Jurkat, Clone E6-1 (cell line): ENCODE measurements around the gene POU2F1.
A peak's percentile ranks its signal among the peaks of the same experiment; 100 is the strongest.

Experiments
- DNase-seq: peaks from one replicate; pipeline ENCODE4 v3.0.0-alpha.2; 2011; ENCODE audit warnings: low read depth, low spot score
- H3K4me3 ChIP-seq: 2 replicates; pipeline ENCODE4 v1.5.1; 2011; ENCODE audit warnings: mild to moderate bottlenecking, low read length, control low read depth, moderate library complexity

POU2F1 gene

DNA sequence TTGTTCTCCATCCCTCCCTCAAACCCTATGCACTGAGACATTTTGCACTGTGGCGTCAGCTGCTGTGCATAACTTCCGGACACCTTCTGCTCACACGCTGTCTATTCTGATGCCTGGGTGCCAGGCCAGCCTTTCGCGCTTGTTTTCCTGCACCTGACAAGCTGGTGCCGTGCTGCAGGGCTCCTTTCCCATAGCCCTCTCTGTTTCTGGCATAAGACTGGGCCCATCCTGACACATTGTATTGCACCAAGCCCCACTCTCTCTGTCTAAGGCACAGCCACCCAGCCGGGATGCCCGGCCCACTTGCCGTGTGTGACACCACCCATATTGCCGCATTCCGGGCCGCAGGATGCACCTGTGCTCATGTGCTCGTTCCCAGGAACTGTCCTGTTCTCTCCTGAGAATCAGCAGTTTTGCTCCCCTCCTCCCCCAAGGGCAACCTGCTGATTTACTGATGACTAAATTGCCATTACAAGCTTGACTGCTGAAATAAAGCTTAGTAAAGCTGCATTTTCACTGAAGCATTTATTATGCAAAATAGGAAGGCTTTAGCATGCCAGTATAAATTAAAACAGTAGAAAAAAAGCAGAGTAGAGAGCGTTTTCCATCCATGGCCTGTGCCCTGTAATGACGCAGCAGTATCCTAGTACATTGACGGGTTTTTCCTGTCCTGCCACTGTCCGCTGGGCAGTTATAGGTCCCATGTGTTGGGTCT, 209.6 kb downstream of the POU2F1 start:
- no peak for DNase-seq
- no peak overlapping the region for H3K4me3 ChIP-seq

DNA sequence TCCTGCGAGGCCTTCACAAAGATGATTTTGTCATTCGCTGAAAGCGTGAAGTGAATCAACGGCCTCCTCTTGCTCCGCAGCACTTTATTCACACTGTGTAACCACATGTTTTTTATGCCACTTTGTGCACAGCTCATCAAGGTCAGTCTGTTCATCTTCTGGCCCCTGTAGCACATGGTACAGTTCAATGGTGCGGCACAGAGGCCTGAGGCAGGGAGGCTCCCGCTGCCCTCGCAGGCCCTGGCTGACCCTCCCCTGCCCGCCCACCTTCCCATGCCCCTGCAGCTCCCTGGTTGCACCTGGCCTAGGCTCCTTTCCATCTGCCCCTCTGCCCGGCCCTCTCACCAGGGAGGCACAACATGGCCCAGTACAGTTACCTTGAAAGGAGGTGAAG, 210.2 kb downstream of the POU2F1 start:
- H3K4me3 ChIP-seq: no peak overlapping the region

DNA sequence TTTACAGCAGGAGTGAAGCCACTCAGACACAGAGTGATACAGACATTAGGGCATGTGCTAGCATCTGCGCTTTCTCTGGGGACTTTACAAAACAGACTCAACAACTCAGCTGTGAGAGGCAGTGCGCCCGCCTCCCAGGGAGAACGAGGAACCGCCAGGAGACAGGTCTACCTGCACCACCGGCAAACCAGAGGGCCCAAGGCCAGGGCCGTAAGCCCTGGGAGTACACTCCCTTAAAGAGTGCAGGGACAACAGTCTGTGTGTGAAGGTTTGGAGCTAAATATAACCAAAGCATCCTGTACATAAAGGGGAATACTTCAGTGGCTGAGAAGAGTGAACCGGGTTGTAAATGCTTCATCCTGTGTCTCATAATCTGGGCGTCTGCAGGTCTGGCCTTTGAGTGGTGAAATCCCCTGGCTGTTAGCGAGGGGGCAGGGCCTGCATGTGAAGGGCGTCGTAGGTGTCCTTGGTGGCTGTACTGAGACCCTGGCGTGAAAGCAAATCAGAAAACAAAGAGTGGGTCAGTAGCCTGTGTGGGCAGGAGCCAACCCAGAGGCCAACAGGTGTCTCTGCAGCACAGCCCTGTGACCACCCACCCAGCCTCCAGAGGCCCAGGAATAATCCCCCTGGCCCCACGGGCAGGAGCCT, 210.7 kb downstream of the POU2F1 start:
- DNase-seq: no peak

More for the DNA sequence above, 210.2 kb downstream of the POU2F1 start:
- no peak for DNase-seq

DNA sequence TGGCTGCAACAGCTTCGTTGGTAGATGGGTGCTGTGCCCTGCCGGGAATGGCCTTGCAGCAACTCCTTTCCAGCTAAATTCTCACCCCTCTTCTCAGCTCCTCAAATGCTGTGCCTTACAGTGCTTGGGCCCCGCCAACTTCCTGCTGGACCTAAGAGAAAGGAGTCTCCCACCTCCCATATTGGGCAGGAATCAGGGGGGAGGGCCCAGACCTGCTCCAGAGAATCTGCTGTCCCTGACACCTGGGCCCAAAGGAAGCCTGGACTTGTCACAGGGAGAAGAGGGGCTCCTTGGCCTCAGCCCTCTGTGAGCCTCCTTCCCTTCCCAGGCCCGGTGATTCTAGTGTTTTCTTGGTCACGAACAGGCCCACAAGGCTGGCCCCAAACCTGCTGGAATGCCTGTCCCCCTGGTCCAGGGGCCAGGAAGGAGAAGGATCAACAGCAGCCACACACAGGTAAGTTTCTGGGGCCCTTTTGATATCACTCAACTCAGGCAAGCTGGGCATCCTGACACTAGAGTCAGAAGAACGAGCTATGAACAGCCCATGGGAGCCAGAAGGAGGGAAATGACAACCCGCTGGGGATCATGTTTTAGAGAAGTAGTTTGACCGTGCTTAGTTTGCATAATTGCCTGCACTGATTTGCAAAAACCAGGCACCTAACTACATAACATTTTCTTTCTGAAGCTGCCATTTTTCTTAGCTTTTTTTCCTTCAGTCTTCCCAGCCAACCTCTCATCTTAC, 211.4 kb downstream of the POU2F1 start:
- no peak overlapping the region for H3K4me3 ChIP-seq
- DNase-seq: no peak

More for the DNA sequence above, 210.7 kb downstream of the POU2F1 start:
- no peak overlapping the region for H3K4me3 ChIP-seq

DNA sequence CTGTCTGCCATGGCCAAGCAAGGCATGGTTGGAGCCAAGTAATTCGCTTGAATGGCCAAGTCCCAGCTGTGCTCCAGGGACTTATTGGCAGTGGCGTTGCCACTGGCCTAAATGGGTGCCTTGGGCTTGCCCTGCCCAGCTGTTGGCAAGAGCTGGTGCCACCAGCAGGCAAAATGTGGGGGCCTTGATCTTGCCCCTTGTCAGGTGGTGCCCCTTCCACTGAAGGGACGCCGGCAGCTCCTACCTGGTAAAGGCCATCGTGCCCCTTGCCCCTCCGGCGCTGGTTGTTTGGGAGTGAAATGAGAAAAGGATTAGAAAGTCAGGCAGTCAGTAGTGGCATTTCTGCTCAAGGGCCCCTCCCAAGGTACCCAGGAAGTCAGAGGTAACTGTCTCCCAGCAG, 212.1 kb downstream of the POU2F1 start:
- no peak for DNase-seq
- no peak overlapping the region for H3K4me3 ChIP-seq

DNA sequence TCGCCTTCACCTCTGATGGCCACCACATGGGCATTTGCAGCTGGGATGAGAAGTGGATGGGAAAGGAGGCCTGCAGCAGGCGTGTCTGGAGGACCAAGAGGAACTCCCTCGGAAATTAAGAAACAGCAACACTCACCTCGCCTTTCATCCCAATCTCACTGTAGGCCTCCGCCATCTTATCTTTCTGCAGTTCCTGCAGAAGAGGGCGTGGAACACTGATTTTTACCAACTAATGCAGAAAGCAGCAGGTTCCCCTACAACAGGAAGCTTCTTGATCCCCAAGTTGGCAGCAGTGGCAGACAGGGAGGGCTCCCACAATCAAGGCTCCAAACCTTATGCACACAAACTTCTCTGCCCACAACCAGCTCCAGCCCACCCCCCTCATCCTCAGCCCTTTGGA, 213.2 kb downstream of the POU2F1 start:
- DNase-seq: no peak

DNA sequence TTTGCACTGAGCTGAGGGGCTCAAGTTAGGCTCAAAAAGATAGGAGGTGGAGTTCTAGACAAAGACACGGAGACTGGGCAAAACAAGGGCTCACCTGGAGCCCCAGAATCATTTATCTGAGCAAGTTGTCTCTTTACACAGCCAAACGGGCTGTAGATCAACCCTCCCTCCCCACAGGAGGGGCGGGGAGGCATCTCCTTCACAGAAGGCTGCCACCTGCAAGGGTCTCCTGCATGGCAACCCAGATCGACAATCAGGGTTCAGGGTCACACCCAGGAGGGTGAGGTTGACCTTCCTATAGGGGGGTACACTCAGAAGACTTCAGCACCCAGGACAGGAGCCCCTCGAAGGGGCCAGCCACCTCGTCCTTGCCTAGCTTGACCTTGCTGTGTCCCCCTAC, 213.6 kb downstream of the POU2F1 start:
- DNase-seq: no peak
- H3K4me3 ChIP-seq: no peak overlapping the region

More for the DNA sequence above, 213.2 kb downstream of the POU2F1 start:
- no peak overlapping the region for H3K4me3 ChIP-seq

DNA sequence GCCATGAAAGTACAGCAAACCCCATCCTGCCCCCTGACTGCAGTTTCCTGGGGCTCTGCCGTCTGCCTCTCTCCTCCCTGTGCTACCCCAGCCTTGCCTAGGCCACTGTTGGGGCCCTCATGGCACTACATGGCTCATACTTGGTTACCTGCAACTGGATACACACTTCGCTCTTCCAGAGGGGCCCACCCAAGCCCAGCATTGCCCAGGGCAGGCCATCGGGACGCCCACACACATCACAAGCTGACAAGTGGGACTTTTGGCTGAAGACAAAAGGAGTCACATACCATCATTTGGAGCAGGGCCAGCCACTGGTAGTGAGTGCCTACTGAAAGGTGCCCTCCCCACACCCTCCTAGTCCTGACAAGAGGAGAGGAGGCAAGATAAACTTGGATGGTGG, 214.8 kb downstream of the POU2F1 start:
- no peak overlapping the region for H3K4me3 ChIP-seq
- DNase-seq: no peak

DNA sequence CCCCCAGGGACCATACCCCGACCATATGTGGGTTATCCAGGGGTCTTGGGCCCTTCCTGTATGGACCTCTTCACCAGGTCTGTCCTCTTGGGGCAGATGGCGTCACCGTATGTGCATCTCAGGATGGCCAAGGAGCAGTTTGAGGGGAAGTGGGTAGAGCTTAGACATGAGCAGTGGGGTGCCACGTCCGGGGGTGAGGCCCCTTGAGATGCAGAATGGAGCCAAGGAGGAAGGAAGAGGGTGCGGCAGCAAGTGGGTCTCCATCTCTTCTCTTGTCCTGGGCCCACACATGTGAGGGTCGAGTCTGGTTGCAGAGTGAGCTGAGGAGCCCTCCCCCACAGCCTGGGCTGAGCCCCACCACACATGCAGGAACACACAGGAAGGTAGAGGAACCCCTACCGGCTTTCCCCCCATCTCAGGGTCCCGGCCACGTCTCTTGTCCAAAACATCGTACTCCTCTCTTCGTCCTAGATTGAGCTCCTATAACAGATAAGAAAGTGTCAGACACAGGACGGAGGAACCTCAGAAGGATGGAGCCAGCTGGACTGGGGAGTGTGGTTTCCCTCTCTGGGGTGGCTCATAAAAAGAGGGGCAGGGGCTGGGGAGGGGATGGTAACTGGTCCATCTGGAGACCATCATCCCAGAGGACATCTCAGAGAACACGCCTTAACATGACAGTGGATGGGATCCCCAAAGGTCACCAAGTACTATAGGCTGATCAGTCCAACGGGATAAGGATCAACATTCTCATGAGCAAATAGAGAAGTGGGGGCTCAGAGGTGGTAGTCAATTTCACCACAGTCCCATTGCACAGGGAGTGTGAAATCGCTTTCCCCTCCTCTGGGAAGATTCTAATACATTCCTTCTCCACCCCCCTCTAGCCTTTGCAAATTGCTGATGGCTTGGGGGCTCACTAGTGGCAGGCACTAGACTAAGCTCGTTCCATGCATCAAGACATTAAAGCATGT, 217.8 kb downstream of the POU2F1 start:
- no peak for DNase-seq
- H3K4me3 ChIP-seq: no peak overlapping the region

DNA sequence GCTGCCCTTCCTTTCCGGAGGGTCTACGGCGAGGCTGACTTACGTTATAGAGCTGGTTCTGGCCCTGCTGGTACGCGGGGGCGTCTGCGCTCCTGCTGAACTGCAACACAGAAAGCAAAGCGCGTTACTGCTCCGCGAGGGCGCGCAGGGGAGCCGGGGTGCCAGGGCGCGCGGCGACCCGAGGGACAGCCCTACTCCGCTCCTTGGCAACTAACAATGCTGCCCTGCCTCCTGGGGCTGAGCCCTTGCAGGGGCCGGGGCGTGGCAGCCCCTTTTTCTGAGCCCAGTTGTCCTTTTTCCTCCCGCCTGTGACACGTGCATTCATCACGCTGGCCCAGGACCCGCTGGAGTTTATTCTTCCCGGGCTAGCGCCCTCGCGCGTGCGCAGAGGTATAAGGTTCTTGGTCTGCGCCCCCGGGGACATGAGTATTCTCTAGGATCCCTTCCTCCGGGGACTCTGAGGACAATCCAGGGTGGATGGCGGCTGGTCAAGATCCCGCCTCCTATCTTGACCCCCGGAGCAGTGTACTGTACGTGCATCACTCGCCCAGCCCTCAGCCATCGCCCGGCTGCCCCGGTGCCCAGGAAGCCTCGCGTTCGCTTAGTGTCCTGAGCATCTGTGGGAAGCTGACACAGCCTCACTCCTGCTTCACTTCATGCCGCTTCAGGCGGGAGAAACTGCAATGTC, 218.8 kb downstream of the POU2F1 start:
- DNase-seq: no peak
- no peak overlapping the region for H3K4me3 ChIP-seq

DNA sequence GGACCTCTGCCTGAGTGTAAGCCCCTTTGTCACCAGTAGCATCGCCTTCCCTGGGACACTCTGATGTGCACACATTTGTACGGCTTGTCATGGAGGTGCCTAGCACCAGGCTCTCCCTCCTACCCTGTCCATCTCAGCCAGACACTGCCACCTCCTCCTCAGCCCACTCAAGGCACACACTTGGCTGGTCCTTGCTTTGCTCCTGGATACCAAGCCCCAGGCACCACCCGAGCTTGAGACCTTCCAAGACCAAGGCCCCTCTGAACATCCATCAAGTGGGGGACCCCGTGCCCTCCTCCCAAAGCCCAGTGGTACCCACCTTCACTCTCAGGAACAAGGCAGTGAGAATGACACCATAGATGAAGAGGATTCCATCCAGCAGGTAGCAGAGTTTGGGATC, 219.7 kb downstream of the POU2F1 start:
- H3K4me3 ChIP-seq: no peak overlapping the region
- no peak for DNase-seq

DNA sequence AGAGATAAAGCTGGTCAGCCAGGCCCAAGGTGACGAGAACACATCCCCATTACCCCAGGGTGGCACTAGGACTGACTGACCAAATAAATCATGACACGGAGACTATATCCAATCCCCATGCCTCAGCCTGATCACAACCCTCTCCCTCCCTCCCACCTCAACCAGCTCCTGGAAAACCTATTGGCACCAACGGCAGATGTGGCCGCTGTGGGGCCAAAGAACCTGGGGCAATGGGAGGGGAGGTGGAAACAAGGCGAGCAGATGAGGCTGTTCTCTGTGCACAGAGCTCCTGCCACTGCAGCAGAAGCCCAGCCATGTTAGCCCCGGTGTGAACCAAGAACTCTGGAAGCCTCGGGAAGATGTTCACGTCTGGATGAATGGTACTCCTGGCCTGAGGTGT, 220.1 kb downstream of the POU2F1 start:
- no peak overlapping the region for H3K4me3 ChIP-seq
- DNase-seq: no peak

DNA sequence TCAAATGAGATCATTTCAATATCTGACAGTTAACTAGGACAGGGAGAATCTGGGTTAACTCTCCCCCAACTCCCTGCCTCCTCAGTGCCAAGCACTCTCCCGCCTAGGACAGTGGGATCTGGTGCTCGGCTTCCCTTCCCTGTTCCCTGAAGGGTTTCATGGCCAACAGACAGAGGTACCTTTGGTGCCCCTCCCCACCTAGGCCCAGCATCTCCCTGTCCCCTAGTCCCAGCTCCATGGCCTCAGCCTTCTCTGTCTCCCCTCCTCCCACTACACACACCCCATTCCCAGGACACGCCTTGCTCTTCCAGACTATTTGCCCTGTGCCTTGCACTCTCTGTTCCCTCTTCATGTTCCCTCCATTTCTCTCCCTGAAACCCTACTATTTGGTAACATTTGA, 220.5 kb downstream of the POU2F1 start:
- no peak overlapping the region for H3K4me3 ChIP-seq
- no peak for DNase-seq

DNA sequence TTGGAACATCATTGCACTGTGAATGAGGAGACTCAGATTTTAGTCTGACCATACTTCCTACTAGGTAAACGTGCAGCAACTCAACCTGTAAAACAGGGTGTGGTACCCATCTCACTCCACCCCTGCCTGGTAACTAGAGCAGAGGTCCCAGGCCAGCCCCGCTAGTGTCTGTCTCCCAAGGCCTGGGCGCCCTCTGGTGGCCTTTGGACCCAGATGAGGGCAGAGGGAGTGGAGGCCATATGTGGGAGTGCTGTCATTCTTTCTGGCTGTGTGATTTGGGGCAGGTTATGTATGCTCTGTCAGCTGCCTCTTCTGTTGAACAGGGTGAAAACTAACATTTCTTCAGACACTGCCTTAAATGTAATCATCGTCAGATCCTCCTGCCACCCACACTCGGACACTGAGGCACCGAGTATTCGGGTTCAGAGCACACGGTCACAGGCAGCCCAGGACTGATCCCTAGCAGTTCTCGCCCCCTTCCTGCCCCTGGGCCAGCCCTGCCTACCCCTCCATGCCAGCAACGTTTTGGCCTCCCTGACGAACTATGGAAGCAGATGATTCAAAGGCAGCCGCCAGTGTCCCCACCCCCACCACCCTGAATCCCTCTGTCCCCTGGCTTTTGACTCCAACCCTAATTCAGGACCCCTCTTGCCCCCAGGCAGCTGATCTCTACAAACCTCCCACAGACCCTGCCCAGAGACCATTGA, 221.6 kb downstream of the POU2F1 start:
- no peak overlapping the region for H3K4me3 ChIP-seq
- peak; percentile 72 for DNase-seq

DNA sequence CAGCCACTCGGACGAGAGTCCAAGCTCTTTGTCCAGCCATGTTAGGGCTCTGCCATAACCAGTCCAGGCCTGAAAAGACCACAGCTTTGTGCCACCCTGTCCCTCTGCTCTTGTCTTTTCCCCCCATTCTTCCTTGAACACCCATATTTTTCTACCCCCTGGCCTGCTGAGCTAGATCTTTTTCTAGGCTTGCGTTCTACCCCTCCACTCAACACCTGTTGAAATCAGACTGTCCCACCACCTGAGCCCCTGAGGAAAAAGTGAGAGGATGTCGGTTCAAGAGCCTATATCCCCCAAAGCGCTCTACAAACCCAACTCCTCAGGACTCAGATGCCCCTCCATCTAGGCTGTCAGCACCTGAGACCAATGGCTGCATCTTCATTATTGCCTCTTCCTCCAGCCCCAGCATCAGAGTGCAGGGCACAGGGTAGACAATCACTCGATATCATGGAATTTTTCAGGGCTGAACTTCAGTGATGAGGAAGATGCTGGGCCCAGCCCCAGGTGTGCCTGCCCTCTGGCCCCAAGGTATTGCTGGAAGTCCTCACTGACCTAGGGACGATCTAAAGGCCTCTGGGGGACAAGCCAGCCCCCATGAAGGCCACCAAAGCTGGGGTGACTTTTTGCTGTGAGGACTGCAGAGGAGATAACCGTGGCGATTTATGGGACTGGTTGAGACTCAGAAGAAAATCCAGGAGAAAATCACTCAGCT, 222.3 kb downstream of the POU2F1 start:
- no peak for DNase-seq
- H3K4me3 ChIP-seq: no peak overlapping the region

DNA sequence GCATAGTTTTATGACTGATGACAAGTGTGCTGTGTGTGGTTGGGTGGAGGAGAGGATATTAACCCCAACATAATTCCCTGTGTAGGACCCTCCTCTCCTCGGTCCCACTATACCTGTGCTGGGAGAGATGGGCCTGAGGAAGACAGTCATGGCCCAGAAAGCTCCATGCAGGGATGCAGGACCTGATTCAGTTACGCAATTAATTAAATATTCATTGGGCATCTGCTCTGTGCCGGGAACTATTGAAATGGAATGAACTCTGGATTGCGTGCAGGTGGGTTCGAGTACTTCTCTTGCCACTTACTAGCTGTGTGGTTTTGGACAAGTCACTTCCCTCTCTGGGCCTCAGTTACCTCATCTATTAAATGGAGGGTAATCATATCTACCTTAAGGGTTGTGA, 223.1 kb downstream of the POU2F1 start:
- DNase-seq: no peak
- no peak overlapping the region for H3K4me3 ChIP-seq

DNA sequence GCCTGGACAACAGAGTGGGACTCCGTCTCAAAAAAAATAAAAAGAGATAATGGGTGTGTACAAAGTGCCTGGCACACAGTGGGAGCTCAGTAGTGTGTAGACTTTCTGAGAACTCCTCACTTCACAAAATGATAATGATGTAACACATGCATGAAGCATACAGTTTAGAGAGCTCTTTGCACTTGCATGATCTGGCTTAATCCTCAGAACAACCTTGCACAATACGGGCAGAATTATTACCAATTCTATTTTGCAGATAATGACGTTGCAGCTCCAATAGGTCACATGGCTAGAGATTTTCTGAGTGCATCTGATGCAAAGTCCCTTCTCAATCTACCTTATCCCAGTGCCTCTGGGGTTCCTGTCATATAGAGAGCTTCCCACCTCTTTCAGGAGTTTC, 226.3 kb downstream of the POU2F1 start:
- H3K4me3 ChIP-seq: no peak overlapping the region
- DNase-seq: no peak
